GM13977 (cell line): ENCODE results near the gene GNL2.

Experiments used
- DNase-seq: peaks from one replicate; pipeline ENCODE4 v3.0.0; 2012; ENCODE audit warnings: low spot score
- in situ Hi-C: fragments of 300-500 bp; cut with MboI; formaldehyde crosslinking; loops from one replicate; pipeline ENCODE4 v1.12.0; 2022; ENCODE audit warnings: low sequenced_read_pairs, low pct_unique_long_range_greater_than_20kb, mixed read lengths, inconsistent platforms; ENCODE audit not compliant: unreplicated experiment
- TF ChIP-seq, protein P1 (sequence below): IDR thresholded peaks from 2 replicates; pipeline ENCODE4 v1.5.1; 2012; ENCODE audit warnings: mild to moderate bottlenecking, control low read depth; ENCODE audit not compliant: insufficient read depth; ENCODE audit errors: extremely low read depth, missing control alignments

Gene GNL2

DNA sequence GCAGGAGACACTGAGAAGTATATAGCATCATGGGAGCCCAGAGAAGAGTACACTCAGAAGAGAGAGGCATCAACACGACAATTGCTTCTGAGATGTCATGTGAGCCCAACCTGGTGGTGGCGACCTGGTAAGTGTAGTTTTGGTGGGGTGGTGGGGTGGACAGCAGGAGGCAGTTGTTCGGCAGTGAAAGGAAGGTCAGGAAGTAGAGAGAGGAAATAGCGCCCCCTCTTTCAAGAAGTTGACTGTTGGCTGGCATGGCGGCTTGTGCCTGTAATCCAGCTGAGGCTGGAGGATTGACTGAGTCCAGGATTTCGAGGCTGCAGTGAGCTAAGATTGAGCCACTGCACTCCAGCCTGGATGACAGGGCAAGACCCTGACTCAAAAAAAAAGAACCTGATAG lies 26.4 kb upstream of the GNL2 start:
- no peak for DNase-seq

DNA sequence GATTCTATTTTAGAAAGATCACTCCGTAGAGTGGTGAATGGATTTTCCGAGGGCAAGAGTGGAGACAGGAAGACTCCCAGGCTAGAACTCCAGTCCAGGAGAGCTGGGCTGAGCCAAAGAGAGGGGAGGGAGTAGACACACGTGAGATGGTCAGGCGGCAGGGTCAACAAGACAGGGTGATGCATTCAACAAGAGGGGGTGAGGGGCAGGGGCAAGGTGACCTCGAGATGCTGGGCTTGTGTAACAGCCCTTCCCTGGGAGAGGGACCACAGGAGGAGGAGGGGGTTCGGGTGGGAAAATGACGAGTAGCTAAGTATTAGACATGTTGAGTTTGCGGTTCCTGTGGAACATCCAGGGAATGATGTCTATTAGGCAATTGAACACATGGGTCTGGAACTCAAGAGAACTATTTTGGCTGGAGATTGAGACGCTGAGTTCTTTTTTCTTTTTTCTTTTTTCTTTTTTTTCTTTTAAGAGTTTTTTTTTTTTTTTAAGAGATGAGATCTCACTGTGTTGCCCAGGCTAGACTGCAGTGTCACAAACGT lies 25.7 kb upstream of the GNL2 start:
- in situ Hi-C loops = no loop called here
- TF ChIP-seq, protein P1, sequence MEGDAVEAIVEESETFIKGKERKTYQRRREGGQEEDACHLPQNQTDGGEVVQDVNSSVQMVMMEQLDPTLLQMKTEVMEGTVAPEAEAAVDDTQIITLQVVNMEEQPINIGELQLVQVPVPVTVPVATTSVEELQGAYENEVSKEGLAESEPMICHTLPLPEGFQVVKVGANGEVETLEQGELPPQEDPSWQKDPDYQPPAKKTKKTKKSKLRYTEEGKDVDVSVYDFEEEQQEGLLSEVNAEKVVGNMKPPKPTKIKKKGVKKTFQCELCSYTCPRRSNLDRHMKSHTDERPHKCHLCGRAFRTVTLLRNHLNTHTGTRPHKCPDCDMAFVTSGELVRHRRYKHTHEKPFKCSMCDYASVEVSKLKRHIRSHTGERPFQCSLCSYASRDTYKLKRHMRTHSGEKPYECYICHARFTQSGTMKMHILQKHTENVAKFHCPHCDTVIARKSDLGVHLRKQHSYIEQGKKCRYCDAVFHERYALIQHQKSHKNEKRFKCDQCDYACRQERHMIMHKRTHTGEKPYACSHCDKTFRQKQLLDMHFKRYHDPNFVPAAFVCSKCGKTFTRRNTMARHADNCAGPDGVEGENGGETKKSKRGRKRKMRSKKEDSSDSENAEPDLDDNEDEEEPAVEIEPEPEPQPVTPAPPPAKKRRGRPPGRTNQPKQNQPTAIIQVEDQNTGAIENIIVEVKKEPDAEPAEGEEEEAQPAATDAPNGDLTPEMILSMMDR = no peak
- no peak for DNase-seq

More for the DNA sequence above, 26.4 kb upstream of the GNL2 start:
- in situ Hi-C loops = no loop called here
- TF ChIP-seq, protein P1 = no peak

DNA sequence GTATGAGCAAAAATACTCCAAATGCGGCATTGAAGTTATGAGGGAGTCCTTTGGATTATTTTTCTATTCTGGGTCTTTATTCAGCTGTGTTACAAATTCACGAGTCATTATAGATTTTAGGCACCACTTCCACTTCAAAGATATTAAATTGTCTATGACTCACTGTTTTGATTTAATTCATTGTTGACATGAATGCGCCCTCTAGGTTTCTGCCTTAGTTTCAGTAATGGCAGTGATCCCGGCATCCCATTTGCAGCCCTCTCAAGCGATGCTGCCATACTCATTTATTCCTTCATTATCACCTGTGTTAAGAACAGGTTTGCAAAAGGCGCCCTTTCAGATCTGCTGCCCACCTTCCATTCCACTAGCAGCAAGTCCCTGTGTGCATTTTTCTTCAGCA lies 25.0 kb upstream of the GNL2 start:
- DNase-seq = no peak
- in situ Hi-C loops = no loop called here
- TF ChIP-seq, protein P1 = no peak

DNA sequence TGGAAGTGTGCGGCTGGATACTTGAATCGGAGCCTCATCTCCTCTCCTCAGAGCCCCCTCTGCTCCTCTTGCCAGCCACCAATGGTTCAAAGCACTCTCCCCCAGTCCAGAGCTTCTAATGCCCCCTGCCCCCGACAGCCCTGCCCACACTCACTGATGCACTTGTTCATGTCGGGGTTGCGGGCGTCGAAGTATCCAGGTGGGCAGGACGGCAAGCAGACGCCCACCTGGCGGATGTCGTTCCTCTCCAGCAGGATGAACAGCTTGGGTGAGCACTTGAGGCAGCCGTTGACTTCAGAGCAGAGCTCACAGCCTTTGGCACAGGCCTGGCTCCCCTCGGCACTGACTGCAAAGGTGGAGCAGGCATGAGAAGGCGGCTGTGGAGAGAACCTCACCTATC lies 20.6 kb upstream of the GNL2 start:
- in situ Hi-C loops = no loop called here
- TF ChIP-seq, protein P1 = no peak
- DNase-seq = no peak

DNA sequence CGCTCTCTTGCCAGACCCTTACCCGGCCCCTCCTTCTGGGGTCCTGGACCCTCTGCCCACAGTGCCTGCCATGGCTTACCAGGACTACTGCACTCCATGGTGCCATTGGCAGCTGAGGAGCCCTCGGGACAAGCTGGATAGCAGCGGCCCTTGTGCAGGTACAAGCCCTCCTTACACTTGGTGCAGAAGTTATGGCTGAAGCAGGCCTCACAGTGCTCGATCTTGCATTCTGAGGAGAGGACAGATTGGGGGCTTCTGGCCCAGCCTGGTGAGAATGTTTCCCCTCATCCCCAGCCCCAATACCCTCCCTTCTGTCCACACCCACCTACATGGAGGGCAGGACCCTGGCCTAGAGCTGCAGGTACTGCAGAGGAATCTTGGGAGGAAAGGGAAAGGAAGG lies 18.4 kb upstream of the GNL2 start:
- in situ Hi-C loops = no loop called here
- TF ChIP-seq, protein P1 = no peak
- DNase-seq = no peak

DNA sequence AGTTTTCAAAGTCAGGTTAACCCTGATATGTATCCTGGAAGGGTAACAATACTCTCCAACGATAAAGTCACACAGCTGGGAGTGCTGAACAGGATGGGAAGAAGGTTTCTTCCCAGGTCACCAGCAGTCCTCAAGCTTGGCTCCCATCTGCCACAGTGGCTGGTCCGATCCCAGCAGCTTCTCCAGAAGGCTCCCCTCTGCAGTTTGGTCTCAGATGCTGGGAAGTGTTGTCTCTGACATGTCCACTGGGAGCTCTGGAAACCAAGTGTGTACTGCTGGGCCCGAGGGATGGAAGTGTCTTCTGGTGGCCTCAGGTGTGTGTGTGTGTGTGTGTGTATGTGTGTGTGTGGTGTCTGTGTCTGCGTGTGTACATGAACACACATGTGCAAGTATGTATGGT lies 16.4 kb upstream of the GNL2 start:
- DNase-seq = no peak
- in situ Hi-C loops = no loop called here
- TF ChIP-seq, protein P1 = no peak

DNA sequence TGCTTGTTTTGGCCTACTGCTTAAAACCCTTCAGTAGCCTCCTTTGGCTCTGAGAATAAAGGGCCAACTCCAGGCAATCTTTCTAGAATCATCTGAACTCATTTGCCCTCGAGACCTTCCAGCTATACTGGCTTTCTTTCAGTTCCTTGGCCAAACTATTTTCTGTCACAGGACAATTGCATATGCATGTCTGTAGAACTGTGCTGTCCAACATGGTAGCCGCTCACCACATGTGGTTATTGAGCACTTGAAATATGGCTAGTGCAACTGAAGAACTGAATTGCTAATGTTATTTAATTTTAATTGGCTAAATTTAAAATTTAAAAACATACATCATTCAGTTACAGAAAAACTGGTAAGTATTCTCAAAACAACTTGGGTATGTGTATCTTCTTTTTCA lies 14.3 kb upstream of the GNL2 start:
- in situ Hi-C loops = loop anchor here (10.0 kb wide), 1 partner anchor 65 kb away; no protein-coding TSS in a partner anchor

More for the DNA sequence above, 14.3 kb upstream of the GNL2 start:
- TF ChIP-seq, protein P1 = no peak
- no peak for DNase-seq
